ENCODE measurements around the gene PTTG2.
"Not testable (repeated sequence)": the region's sequence is repeated elsewhere in the genome, so short reads cannot be mapped to it uniquely, and the experiment has no call there.

Gene PTTG2

GRCh38 chr4:37960098-37960497 lies at the start of gene PTTG2:
Gene PTTG2, plus strand, starts transcription at chr4:37960398. Its CDS starts 37 bp downstream, at chr4:37960435.
- DNase-seq: no peak

GRCh38 chr4:37914539-37914938 lies 45.7 kb upstream of the PTTG2 start:
- DNase-seq: no peak

DNA sequence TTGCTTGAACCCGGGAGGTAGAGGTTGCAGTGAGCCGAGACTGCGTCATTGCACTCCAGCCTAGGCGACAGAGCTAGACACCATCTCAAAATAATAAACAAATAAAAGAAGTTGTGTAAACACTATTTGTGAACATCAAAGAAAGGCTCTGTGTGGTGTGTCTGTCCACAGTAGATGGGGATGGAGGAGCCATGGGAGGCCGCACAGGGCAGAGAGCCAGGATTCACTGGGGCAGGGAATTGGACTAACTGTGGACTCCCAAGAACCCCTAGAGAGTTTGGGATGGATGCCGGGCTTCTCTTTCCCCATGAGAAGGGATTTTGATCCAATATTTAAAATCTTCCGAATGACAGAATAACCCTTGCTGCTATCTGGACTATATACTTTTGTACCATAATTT lies 42.8 kb upstream of the PTTG2 start:
- DNase-seq: no peak

- no peak for DNase-seq
These were observed 41.5 kb upstream of the PTTG2 start for GRCh38 chr4:37918653-37919052.

DNA sequence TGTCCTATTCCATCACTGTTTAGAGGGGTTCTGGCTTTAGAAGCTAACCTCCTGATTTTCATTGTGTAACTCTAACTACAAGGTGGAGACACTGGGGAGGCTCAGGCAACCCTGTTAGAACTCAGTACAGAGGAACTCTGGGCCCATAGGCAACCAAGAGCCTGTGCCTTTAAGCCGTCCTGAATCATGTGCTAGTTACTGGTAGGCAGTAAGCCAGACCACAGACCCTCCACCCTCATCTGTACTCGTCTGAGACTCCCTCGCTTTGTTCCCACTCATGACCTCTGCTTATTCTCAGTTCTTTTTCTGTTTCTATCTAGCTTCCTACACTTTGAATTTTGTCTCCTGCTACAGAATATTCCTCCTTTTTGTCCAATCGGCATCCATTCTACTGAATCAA lies 37.9 kb upstream of the PTTG2 start:
- peak; percentile 6 to 27 for DNase-seq

GRCh38 chr4:37923089-37923488 lies 37.1 kb upstream of the PTTG2 start:
- DNase-seq: not testable (repeated sequence)

- no peak for DNase-seq
These were observed 35.3 kb upstream of the PTTG2 start for GRCh38 chr4:37924946-37925345.

DNA sequence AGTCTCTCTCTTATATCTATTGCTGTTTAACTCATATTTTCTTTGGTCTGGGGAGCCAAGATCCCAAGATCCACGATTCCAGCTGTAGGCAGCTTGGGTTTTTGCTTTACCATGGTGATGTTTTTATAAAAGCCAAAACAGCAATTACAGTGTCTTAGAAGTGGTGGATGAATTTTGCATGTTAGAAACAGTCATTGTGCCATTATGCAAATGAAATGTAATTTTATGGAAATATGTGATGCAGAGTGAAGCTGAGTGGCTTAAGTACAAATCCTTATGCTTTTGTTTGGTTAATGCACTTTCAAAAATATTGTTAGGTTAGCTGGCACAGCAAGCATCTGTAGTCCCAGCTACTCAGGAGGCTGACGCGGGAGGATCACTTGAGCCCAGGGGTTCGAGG lies 32.8 kb upstream of the PTTG2 start:
- no peak for DNase-seq

GRCh38 chr4:37928426-37929416 lies 31.5 kb upstream of the PTTG2 start:
- DNase-seq: no peak

GRCh38 chr4:37934096-37934495 lies 26.1 kb upstream of the PTTG2 start:
- no peak for DNase-seq

DNA sequence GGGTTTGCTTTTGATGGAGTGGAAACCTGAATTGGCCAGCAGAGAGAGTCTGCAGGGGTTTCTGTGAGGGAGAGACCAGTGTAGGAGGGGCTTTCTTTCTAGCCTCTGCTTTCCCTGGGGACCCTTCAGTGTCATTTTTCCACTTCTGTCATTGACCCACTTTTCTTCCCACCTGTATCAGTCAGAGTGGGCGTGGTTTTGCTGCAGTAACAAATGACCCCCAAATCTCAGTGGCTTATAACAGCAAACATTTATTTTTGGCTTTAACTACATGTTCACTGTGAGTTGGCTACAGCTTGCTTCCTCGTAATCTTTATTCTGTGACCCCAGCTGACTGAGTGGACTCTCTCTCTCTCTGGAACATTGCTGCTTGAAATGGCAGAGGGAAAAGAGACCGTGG lies 25.6 kb upstream of the PTTG2 start:
- DNase-seq: no peak

GRCh38 chr4:37935026-37935425 lies 25.2 kb upstream of the PTTG2 start:
- no peak for DNase-seq

DNA sequence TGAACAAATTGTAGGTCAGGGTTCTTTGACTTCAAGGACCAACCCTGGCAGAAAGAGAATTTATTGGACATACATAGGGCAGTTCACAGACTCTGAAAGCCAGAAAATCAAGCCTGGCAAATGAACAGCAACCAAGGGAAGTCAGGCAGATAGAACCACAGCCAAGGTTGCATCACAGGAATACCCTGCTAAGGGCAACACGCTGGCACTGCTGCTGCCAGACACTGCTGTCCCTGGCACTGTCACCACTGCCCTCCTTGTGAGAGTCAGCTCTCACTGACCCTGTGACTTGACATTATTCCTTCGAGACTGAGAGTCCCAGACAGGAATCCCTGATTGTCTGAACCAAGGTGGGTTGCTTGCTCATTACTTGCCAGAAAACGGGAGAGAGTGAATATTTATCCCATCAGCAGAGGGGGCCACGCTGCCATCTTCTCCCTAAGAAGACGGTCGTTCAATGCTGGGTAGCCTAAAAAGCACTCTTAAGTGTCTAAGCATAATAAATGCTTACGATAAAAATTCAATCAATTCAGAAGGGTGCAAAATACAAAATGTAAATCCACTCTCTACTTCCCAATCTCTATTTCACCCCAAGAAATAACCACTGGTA lies 23.2 kb upstream of the PTTG2 start:
- peak in 1 of 2 experiments; percentile 6 for DNase-seq

DNA sequence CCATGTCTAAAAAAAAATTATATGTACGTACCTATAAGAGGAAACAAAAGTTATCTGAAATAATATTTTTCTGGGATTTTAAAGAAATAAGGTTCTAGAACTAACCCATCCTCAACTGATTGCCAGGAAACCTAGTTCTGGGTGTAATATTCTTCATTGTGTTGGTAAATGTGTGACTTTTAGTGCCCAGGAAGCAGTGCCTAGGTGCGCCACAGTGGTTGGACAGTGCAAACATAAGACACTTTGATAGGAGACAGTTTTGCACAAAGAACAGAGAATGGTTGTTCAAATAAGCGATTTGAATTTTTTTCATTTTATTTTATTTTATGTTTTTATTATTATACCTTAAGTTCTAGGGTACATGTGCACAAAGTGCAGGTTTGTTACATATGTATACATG lies 22.0 kb upstream of the PTTG2 start:
- no peak for DNase-seq

DNA sequence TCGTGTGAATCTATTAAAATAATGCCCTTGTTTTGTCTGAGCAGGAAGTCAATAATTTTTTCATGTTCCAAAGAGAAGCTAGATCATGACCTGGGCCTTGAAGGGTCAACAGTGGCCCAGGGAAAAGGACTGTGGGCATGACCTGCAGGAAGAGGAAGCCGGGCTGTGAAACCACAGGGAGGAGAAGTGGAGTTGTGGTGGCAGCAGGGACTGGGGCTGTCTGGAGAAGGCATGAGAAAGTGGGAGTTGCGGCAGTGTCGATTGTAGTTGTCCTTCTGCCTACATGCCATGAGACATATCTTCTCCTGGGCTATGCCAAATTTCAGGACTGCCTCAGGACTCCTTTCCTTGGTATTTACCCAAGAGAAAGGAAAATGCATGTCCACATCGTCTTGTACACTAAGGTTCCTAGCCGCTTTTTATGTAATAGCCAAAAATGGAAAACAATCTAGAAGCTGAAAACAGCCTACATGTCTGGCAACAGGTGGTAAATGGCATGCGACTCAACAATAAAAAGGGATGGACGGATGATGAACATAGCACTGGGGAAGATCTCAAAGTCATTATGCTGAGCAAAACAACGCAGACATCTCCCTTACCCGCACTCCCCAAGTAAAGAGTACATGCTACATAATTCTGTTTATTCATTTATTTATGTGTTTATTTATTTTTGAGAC lies 13.6 kb upstream of the PTTG2 start:
- DNase-seq: peak; percentile 39 to 42

- no peak for DNase-seq
These were observed 11.7 kb upstream of the PTTG2 start for GRCh38 chr4:37948542-37948941.

DNA sequence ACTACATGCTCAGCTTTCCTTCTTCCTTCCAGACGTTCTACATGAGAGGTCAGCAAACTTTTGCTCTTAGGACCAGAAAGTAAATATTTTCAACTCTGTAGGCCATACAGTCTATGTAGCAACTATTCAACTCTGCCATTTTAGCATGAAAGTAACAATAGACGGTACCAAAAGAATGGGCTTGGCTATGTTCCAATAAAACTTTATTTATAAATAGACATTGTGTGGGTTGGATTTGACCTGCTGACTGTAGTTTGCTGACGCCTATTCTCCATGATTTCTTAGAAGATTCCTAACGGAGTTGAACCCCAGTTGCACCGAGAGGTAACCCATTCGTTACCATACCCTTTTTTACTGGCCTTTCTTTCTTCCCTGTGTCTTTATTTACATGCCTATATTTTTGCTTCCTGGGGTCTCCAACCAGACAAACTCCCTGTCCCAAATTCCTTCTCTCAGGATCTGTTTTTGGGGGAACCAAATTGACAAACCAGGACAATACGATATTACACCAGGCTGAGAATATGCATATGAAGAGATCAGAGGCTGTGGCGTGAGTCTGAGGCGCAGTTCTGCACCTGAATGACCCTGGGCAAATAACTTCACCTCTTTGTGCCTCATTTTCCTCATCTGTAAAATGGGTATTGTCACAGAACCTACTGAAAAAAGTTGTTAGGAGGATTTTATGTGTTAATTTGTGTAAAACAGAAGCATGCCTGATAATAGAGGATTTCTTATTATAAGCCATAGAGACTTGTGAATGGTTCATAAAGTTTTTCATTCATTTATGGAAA lies 10.4 kb upstream of the PTTG2 start:
- DNase-seq: no peak

DNA sequence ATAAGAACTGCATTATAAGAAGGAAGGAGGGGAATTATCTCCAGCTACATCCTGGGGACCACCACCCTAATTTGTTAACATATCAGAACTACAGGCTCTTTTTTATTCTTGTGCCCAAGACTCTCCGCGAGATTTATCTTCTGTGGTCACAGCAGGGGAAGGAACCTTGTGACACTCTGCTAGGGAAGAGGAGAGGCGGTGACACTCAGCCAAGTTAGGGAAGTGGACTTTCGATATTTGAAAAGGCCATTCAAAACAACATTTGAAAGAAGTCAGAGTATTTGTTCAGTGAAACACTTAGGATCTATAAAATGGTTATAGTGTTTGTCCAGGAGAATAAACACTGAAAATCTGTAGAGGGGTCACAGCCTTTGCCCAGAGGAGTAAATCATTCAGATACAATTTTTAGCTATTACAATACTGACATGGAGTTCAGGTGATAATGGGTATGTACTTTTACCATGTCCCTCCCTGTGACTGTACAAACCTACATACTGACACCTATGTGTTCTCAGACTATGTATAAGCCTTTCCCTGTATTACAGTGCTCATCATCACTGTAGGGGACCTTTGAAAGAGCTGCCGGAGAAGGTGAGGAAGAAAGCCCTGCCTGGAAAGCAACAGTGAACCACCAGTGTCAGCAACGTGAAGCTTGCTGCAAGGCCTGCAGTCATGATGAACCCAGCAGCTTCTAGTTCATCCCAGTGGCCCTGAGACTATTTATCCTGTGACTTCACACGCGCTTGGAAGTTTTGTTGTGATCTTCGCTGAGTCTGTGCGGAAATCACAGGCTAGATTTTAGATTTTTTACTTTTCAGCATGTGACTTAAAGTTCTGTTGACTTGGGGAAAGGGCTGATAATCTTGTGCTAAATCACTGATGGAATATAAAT lies 8.5 kb upstream of the PTTG2 start:
- DNase-seq: peak; percentile 50 to 55

DNA sequence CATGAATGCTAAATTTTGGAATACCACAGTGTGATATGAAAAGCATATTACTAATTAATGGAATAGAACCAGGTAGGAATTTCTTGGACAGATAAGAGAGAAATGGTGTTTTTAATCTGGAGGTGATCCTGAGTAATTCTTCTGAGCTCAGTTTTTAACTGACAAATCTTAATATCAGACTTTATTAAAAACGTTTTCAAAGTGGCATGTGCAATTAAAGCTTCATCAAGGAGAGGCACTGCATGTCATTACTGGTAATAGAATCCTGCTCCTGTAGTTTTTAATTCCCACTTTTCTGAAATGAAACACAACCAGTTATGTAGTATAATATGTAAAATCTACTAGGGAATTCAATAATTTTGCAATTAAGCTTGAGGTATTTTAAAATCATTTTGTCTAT lies 7.0 kb upstream of the PTTG2 start:
- no peak for DNase-seq

DNA sequence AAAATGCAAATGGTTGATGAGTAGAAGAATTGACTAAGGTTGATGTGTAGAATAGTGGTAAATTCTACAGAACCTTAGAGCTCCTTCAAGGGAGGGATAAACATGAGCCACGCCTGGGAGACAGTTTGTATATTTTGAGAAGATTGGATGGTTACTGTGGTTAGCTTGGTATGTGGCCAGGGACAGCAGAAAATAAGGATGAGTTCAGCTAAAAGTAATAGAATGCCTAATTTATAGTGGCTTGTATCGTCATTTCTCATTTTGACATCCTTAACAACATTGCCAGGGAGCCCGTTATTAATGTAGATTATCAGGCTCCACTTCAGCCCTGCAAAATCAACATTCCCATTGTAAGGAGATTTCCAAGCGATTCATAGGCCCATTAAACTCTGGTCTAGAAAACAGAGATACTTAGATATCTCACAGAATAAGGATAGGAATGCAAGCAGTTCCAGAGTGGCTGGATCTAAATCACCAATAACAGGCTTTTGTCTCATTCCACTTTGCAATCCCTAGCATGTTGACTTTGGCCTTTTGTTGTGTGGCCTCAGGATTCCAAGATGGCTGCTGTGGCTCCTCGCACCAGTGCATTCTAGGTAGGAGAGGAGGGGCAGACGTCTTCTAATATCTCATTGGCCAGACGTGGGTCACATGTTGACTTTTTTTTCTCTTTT lies 6.4 kb upstream of the PTTG2 start:
- DNase-seq: no peak

GRCh38 chr4:37956941-37957340 lies 3.3 kb upstream of the PTTG2 start:
- DNase-seq: no peak

Measured in Kasumi-1 (cell line).